ENCODE measurements around the gene SOAT2.
"Not testable (repeated sequence)": the region's sequence is repeated elsewhere in the genome, so short reads cannot be mapped to it uniquely, and the experiment has no call there.

DNA sequence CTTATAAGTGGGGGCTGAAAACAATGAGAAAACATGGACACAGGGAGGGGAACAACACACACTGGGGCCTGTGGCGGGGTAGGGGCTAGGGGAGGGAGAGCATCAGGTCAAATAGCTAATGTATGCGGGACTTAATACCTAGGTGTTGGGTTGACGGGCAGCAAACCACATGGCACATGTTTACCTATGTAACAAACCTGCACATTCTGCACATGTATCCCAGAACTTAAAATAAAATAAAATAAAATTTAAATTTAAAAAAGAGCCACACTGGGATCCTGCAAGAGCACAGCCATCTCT, 7.7 kb upstream of the SOAT2 start:
- TF ChIP-seq, protein P1, sequence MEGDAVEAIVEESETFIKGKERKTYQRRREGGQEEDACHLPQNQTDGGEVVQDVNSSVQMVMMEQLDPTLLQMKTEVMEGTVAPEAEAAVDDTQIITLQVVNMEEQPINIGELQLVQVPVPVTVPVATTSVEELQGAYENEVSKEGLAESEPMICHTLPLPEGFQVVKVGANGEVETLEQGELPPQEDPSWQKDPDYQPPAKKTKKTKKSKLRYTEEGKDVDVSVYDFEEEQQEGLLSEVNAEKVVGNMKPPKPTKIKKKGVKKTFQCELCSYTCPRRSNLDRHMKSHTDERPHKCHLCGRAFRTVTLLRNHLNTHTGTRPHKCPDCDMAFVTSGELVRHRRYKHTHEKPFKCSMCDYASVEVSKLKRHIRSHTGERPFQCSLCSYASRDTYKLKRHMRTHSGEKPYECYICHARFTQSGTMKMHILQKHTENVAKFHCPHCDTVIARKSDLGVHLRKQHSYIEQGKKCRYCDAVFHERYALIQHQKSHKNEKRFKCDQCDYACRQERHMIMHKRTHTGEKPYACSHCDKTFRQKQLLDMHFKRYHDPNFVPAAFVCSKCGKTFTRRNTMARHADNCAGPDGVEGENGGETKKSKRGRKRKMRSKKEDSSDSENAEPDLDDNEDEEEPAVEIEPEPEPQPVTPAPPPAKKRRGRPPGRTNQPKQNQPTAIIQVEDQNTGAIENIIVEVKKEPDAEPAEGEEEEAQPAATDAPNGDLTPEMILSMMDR (IDR thresholded peaks at IDR 0.05), result not testable (repeated sequence)
- TF ChIP-seq POLR2A, POLR2AphosphoS5 (IDR thresholded peaks at IDR 0.05): not testable (repeated sequence)
